ENCODE data around the gene DDX24.
"Not testable (repeated sequence)": the region's sequence is repeated elsewhere in the genome, so short reads cannot be mapped to it uniquely, and the experiment has no call there.

Gene DDX24

DNA sequence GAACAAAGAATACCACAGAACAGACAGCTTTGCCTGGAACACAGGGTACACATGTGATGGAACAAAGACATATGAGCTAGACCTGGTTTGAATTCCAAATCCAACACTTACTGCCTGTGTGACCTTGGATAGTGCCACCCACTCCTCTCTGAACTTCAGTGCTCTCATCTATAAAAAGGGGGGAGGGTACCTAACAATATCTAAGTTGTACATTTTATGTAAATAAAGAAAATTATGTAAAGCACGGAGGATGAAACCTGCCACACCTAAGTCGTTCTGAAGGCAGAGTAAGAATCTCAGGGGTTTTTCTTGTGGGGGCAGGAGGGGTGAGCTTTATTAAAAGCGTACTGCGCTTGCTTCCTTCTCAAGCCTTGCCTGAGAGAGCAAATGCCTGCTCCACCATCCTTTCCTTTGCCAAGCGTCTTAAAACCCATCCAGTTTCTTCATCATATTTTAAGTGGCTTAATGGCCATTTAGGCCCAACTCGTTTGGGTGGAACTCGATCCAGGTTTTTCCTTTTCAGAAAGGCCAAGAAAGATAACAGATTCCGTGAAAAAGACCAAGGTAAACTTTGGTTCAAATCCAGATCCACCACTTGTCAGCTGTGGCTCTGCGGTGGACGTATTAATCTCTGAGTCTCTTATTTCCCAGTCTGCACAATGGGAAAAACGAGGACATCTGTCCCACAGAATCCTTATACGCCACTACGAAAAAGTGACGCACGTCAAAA, 946 bp downstream of the DDX24 start:
- peak in 1 of 2 donors; percentile 11 for DNase-seq

DNA sequence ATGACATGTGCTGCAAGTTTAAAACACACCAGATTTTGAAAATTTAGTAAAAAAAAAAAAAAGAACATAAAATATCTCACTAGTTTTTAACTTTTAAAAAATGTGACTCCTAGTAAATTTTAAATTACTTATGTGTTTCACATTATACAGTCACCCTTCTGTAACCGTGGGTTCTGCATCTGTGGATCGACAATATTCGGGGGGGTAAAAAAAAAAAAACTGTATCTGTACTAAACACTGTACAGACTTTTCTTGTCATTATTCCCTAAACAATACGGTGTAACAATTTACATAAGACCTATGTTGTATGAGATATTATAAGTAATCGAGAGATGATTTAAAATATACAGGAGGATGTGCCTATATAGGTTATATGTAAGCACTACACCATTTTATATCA, 3.2 kb downstream of the DDX24 start:
- DNase-seq: no peak

DNA sequence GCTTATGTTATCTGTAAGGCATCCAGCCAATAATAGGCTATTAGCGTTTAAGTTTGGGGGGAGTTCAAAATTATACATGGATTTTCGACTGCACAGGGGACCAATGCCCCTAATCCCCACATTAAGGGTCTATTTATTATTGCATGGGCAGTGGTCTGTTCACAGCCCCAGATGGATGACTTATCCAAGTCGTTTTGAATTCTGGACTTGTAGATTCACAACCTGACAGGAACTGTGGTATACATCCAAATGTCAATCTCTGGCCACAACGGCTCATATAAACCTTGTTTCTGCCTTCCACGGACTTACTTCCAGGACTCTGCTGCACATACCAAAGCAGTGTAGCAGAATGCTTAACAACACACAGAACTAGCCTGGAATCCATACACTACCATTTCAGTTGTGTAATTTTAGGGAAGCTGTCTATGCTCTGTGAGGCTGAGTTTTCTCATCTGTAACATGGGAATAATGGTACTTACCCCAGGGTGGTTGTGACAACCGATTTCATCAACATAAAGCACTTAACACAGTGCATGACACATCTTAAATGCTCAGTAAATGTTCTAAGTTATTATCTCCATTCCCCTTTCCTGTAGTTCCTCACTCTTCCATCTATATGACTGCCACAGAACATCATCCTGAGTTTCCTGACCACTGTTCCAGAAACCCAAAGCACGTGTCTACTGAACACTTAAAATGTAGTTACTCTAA, 3.7 kb downstream of the DDX24 start:
- no peak for DNase-seq

DNA sequence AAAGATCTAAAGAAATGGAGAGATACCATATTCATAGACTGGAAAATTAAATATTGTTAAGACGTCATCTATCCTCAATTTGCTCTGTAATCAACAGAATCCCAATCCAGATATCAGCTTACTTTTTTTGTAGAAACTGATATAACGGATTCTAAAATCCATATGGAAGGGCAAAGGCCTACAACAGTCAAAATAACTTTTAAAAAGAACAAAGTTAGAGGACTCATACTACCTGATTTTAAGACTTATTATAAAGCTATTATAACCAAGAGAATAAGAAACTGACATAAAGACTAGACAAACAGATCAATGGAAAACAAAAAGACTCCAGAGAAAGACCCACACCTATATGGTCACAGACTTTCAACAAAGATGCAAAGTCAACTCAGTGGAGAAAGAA, 6.0 kb downstream of the DDX24 start:
- DNase-seq: no peak

DNA sequence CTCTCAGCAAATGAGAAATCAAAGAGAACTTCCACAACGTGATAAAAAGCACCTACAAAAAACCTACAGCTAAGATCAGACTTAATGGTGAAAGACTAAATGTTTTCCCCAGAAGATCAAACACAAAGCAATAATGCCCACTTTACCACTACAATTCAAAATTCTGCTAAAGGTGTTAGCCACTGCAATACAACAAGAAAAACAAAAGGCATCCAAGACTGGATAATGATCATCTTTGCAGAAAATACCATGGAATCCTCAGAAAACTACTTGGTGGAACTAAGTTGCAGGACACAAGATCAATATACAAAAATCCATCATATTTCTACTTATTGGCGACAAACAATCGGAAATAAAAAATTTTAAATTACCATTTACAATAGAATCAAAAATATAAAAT, 6.5 kb downstream of the DDX24 start:
- DNase-seq: no peak

DNA sequence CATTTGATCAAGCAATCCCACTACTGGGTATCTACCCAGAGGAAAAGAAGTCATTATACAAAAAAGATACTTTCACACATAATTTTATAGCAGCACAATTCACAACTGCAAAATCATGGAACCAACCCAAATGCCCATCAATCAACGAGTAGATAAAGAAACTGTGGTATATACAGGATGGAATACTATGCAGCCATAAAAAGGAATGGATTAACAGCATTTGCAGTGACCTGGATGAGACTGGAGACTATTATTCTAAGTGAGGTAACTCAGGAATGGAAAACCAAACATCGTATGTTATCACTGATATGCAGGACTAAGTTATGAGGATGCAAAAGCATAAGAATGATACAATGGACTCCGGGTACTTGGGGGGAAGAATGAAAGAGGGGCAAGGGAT, 8.9 kb downstream of the DDX24 start:
- not testable (repeated sequence) for DNase-seq

DNA sequence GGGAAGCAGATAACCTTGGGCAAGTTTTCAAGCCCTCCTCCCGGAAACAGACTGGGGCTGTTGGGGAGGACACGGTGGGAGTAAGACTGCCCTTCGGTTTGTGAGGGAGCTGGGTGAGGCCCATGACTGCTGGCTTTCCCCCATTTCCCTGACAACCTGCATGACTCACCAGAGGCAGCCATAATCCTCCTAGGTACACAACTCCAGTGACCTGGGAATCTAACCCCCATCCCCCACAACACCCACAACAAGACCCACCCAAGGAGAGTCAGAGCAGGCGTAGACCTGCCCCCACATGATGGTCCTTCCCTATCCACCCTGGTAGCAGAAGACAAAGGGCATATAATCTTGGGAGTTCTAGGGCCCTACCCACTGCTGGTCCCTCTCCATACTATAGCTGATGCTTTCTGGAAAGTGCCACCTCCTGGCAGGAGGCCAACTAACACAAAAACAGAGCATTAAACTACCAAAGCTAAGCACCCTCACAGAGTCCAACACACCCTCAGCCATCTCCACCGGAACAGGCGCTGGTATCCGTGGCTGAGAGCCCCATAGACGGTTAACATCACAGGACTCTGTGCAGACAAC, 14.8 kb downstream of the DDX24 start:
- no peak for DNase-seq

DNA sequence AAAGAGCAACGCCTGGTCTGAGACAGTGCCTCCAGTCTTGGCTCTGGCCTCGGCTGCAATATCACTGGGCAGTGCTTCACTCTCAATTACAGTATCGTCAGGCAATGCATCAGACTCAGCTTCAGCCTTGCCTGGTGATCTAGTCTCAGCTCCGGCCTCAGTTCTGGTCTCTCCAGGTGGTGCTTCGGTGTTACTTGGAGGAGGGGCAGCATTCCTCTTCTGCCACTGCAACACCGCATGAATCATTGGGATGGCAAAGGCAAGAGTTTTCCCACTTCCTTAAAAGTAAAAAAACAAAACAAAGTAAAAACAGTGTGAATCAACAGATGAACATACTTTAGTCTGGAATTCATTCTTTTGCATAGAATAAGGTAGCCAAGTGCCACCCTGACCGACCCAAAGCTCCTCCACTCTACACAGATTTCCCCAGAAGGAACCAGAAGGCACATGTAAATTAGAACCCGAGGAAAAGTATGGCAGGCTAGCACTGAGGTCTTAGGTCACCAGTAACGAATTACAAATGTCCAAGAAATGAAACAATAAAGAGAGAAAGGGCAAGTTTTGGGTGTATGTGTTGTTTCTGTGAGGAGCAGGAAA, 18.6 kb downstream of the DDX24 start:
- no peak for DNase-seq

DNA sequence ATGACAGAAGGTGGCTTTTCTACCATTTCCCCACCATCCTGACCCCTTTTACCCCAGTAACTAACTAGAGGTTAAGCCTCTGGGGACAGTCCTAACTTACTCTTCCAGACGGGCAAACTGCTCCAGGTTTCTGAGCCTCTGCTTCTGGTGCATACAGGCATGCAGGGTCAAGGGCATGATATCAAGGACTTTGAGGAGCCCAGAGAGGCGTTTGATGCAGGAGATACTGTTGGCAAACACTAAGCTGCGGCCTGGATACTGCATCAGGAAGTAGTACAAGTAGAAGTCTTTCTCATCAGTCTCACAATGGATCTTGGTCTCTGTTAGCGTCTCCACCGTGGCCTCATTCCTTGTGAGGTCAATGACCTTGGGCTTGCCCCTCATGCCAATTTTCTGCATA, 21.0 kb downstream of the DDX24 start:
- no peak for DNase-seq

DNA sequence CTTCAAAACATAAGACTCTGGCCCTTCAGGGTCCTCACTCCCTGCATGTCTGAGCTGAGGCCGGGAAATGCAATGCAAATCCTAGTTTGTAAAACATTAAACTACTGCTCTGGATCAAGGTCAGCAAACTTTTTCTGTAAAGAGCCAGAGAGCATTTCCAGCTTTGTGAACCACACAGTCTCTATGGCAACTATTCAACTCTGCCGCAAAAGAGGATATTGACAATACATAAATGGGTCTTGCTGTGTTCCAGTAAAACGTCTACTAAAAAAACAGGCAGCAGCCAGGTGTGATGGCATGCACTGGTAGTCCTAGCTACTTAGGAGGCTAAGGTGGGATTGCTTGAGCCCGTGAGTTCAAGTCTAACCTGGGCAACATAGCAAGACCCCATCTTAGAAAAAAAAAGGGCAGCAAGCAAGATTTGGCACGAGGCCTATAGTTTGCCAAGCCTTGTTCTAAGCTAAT, 22.3 kb downstream of the DDX24 start:
- no peak for DNase-seq

DNA sequence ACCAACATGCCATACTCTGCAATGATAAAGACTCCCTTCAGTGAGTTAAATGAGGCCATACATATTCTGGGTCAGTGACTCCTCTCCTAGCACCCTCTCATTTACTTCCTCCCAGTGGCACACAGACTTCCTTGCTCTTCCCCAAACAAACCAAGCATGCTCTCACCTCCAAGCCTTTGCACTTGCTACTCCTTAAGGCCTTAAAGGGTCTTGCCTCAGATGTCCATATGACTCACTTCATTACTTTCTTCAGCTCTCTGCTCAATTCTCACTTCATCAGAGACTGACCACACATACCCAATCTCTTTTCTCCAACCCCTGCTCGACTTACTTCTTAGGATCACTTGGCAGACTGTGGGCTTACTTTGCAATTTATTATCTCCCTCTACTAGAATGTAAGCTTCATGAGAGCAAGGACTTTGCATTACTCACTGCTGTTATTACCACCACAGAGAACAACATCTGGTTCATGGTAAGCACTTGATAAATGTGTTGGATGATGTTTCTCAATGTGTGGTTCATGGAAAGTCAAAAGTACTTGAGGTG, 22.8 kb downstream of the DDX24 start:
- no peak for DNase-seq

DNA sequence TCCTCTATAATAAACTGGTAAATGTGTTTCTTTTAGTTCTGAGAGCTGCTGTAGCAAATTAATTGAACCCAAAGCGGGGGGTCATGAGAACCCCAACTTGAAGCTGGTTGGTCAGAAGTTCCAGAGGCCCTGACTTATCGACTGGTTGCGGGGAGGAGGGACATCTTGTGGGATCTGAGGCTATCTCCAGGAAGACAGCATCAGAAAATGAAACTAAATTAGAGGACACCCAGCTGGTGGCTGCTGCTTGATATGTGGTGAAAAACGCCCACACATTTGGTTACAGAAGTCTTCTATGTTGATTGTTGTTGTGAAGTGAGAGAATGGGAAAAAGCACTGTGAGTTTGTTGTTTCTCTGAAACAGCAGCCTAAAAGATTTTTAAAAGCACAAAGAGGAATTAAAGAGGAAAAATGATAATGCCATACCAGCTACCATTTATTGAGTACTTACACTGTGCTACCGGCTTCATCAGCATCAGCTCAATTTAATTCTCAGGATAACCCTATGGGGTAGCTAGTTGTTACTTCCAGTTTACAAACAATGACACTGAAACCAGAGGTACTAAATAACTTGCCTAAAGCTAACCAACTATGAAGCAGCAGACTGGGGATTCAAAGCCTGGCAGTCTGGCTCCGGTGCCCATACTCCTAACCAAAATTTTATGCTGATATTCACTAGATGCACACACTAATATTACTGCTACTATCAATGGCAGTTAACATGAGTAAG, 24.3 kb downstream of the DDX24 start:
- DNase-seq: peak in 1 of 2 donors; percentile 37

DNA sequence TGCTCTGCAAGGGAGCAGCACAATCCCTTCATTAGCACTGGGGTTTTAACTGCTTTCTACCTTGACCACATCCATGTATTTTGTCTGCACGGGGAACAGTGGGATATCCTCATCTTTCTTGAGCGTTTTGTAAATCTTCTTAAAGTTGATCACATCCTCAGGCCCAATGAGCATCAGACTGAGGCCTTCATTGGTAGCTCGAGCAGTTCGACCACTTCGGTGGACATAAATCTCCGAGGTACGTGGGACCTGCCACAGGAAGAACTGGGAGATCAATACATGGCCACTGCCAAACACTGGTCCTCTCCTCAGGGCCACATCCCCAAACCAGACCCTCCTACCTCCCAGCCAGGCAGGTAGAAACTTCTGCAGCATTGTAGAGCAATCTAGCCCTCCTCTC, 26.1 kb downstream of the DDX24 start:
- no peak for DNase-seq

DNA sequence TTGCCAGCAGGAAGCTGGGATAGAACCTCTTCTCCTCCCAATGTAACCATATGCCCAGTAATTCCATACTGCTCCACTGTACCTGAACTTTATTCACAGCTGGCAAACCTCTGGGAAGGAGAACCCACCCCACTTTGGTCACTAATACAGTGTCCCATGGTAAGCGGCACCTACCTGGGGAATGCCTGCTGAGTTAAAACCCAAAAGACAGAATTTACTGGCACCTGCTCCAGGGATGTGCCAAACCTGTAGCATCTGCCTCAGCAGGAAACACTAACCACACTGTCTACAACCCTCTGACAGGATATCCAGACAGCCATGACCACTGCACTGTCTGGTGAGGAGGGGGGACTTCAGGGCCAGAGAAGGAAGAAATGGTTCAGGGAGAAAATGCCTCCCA, 26.6 kb downstream of the DDX24 start:
- DNase-seq: no peak

DNA sequence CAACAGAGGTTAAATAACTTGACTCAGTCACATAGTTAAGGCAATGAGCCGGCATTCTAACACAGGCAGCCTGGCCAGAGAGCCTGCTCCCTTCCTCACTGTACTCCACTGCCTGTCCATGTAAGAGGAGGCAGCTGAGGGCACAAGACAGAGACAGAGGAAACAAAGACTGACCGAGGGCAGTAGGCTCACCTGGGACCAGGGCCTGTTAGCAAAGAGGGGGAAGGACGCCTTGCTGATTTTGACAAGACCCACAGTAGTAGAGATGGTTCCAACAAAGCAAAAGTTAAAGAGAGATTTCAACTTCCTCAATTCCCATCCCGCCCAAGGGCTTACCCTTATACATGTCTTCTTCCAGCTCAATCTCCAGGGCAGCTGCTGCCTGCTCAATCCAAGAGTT, 28.3 kb downstream of the DDX24 start:
- no peak for DNase-seq

DNA sequence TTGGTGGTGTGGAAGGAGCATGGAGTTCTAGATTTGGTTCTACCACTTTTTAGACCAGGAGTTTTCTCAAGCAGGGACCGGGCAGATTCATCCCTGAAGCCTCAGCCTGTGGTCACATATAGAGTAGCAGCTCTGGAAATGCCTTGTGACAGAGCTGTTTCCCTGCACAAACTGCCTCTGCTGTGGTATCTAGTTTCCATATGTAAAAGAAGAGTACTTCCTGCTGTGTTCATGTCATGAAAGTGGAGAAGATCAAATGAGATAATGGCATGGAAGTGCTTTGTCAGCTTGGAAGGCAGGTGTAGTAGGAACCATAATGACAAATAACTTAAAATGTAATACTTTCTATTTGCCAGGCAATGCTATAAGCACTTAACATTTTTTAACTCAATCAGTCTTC, 28.8 kb downstream of the DDX24 start:
- no peak for DNase-seq

DNA sequence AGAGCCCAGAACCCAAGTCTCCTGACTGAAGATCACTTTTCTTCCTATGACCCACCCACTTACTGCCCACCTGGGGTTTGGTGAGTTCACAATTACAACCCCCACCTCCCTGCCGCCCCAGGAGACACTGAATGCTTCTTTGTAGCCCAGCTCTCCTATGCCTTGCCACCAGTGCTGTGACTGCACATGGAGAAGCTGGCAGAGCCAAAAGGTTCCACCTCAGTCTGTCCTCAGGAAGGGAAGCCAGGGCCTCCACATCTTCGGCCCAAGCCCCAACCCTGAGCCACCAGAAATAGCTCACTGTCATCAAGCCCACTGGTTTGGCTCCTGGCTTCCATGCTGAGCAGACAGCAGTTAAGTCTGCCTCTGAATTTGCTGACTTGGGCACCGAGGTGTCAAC, 29.2 kb downstream of the DDX24 start:
- no peak for DNase-seq

DNA sequence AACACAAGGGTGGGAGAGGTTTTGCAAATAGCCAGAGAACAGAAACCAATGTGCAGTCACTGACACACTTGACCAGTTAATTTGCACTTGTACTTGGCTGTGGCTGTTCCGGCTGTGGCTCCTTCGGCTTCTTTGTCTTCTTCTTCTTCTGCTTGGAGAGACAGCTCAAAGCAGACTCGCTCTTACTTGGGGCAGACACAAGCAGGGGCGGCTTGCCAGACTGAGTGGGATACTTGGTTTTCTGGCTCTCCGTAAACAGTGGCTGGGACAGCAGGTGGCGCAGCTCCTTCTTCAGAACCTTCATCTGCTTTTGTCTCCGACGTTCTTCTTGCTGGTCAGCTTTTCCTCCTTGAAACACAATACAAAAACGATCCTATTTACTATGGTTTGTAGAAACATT, 29.9 kb downstream of the DDX24 start:
- no peak for DNase-seq

DNA sequence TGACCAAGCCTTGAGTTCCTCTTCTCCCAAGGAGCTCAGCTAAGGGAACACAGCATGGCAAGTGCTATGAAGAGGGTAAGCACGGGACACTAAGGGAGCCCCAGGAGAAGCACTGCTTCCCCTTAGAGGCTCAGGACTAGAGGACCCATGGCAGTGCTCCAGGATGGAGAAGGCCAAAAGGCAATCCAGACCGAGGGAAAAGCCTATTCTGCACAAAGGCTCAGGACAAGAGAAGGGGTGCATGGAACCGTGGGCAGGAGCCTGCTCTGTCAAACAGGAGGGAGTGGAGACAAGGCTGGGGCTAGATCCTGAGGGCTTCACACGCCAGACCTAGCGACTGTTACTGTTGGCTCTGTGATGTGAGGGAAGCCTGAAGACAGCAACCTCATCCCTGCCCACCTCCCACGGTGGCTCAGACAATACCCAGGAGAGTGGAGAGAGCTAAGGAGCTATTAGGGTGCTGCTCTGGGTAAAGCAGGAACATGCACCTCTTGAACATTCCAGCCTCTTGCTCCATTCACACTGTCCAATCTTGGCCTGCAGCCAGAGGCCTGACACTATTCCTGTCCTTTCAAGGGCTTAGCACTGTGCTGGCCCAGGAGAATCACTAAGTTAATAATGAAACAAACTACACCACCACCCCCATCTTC, 30.6 kb downstream of the DDX24 start:
- no peak for DNase-seq

DNA sequence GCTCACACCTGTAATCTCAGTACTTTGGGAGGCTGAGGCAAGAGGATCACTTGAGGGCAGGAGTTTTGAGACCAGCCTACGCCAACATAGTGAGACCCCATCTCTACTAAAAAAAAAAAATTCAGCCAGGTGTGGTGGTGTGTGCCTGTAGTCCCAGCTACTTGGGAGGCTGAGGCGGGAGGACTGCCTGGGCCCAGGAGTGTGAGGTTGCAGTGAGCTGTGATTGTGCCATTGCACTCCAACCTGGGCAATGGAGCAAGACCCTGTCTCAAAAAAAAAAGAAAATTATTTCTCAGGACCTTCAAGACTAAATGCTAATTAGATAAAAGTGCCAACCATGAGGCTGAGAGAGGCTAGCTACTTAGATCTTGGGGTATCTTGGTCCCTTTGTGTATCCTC, 31.4 kb downstream of the DDX24 start:
- DNase-seq: no peak

DNA sequence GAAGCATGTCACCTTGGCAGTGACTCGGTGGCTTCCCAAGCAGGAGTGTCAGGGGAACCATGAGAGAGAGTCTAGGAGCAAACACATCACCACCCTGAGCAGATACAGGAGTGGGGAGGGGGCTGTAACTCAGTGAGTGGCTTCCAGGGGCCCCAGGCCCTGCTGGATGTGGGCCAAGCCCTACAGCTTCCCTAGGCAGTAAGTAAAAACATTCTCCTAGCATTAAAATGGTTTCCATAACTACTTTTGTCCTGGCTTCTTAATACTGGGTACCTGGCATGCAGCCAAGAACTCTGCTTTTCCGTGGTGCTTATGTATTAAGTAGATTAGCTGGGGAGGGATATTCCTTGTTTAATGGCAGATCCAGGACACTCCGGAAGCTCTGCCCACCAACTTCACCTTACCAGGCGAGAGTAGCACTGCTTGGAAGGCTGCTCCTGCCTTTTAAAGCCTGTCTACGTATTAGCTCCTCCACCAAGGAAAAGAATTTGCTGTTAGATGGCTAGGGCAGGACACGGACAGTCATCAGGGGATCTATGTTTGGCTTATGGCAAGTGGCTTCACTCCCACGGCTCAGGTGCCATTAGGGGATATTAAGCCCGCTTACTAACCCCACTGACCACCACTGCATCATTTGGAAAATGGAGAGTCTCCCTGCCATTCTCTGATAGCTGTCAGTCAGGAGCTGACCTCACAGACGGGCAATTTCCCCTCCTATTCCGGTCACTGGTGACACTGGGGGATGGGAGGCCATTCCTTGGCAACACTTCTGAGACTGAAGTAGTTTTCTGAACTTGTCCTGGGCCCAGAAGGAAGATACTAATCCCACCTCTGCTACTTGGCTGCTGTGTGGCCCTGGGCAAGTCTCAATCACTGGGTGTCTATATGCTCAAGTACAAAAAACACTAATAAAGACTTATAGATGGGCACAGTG, 32.0 kb downstream of the DDX24 start:
- no peak for DNase-seq

Measured in activated CD4-positive, alpha-beta T cell treated with anti-CD3 and anti-CD28 coated beads for 4 hours (primary cell).